ENCODE data around the gene CCT8L2. TPM values are rescaled to one million over a fixed set of nuclear protein-coding genes. Genes with fewer than 3 reads are reported as not detected.
"Not testable (repeated sequence)": the region's sequence is repeated elsewhere in the genome, so short reads cannot be mapped to it uniquely, and the experiment has no call there.

CCT8L2 gene
- not detected in 2 replicates for polyA plus RNA-seq (2011; rRNA removed)
- polyA plus RNA-seq (2012; cell fraction: cytosol; rRNA removed), result not detected in 2 replicates
- polyA plus RNA-seq (2012; cell fraction: nucleus; rRNA removed), result not detected in 2 replicates
- polyA plus RNA-seq (2017; fragmentation: RNase III; extraction: RNeasy Plus Mini Kit Qiagen cat#74134 plus additional on column Dnase treatment), result not detected in 3 replicates
- polyA minus RNA-seq (2011; rRNA and poly(A)+ RNA removed), result not detected in 2 replicates

GRCh38 chr22:16592710-16593109 is at the start of gene CCT8L2:
TSS of gene CCT8L2 (minus strand) at chr22:16592810. CDS start at chr22:16592550, 260 bp downstream.
- POLR2A ChIA-PET; H3K4me1 ChIP-seq; H3K9me3 ChIP-seq; DNase-seq (ENCODE audit: low read depth in 1 of 2, low spot score in 1 of 2); H3K4me2 ChIP-seq; H3K4me3 ChIP-seq; FAIRE-seq; CTCF ChIA-PET; ATAC-seq; H3K27ac ChIP-seq: not testable (repeated sequence)
- WGBS (ENCODE audit: missing lambda C conversion rate), result 0% methylated on average over 1 of the region's 1 CpG

GRCh38 chr22:16635442-16635841 is 42.8 kb upstream of the CCT8L2 start:
- FAIRE-seq; POLR2A ChIA-PET; ATAC-seq; H3K4me3 ChIP-seq; H3K4me2 ChIP-seq; CTCF ChIA-PET; H3K27ac ChIP-seq; DNase-seq (ENCODE audit: low read depth in 1 of 2, low spot score in 1 of 2); H3K9me3 ChIP-seq; H3K4me1 ChIP-seq: not testable (repeated sequence)
- 0% methylated on average over 1 of the region's 1 CpG for WGBS (ENCODE audit: missing lambda C conversion rate)

GRCh38 chr22:16634092-16634491 is 41.5 kb upstream of the CCT8L2 start:
- H3K4me2 ChIP-seq; H3K27ac ChIP-seq; H3K4me3 ChIP-seq; DNase-seq (ENCODE audit: low read depth in 1 of 2, low spot score in 1 of 2); CTCF ChIA-PET; H3K4me1 ChIP-seq; FAIRE-seq; ATAC-seq; H3K9me3 ChIP-seq; POLR2A ChIA-PET: not testable (repeated sequence)

GRCh38 chr22:16628476-16628875 is 35.9 kb upstream of the CCT8L2 start:
- POLR2A ChIA-PET; H3K9me3 ChIP-seq; ATAC-seq; H3K4me3 ChIP-seq; CTCF ChIA-PET; H3K4me1 ChIP-seq; H3K27ac ChIP-seq; DNase-seq (ENCODE audit: low read depth in 1 of 2, low spot score in 1 of 2); H3K4me2 ChIP-seq; FAIRE-seq: not testable (repeated sequence)
- 0% methylated on average over 1 of the region's 1 CpG for WGBS (ENCODE audit: missing lambda C conversion rate)

- POLR2A ChIA-PET; CTCF ChIA-PET; H3K4me1 ChIP-seq; ATAC-seq; H3K4me3 ChIP-seq; FAIRE-seq; DNase-seq (ENCODE audit: low read depth in 1 of 2, low spot score in 1 of 2); H3K9me3 ChIP-seq; H3K4me2 ChIP-seq; H3K27ac ChIP-seq: not testable (repeated sequence)
- WGBS (ENCODE audit: missing lambda C conversion rate), result 0% methylated on average over 2 of the region's 2 CpGs
Observed at GRCh38 chr22:16625018-16625417, 32.4 kb upstream of the CCT8L2 start.

- H3K4me2 ChIP-seq; H3K9me3 ChIP-seq; CTCF ChIA-PET; POLR2A ChIA-PET; DNase-seq (ENCODE audit: low read depth in 1 of 2, low spot score in 1 of 2); H3K4me3 ChIP-seq; FAIRE-seq; ATAC-seq; H3K4me1 ChIP-seq; H3K27ac ChIP-seq: not testable (repeated sequence)
Observed at GRCh38 chr22:16623595-16623994, 31.0 kb upstream of the CCT8L2 start.

GRCh38 chr22:16617516-16617915 is 24.9 kb upstream of the CCT8L2 start:
- POLR2A ChIA-PET, ATAC-seq, CTCF ChIA-PET: not testable (repeated sequence)

GRCh38 chr22:16616390-16616938 is 23.9 kb upstream of the CCT8L2 start:
- FAIRE-seq; POLR2A ChIA-PET; CTCF ChIA-PET; H3K4me2 ChIP-seq; DNase-seq (ENCODE audit: low read depth in 1 of 2, low spot score in 1 of 2); H3K27ac ChIP-seq; ATAC-seq; H3K4me1 ChIP-seq; H3K4me3 ChIP-seq; H3K9me3 ChIP-seq: not testable (repeated sequence)
- WGBS (ENCODE audit: missing lambda C conversion rate), result 2% methylated on average over 3 of the region's 3 CpGs

More at GRCh38 chr22:16617516-16617915, 24.9 kb upstream of the CCT8L2 start:
- not testable (repeated sequence) for FAIRE-seq; H3K4me1 ChIP-seq; DNase-seq (ENCODE audit: low read depth in 1 of 2, low spot score in 1 of 2); H3K27ac ChIP-seq; H3K4me2 ChIP-seq; H3K4me3 ChIP-seq; H3K9me3 ChIP-seq
- WGBS (ENCODE audit: missing lambda C conversion rate), result 5% methylated on average over 3 of the region's 3 CpGs

- H3K9me3 ChIP-seq; H3K4me2 ChIP-seq; POLR2A ChIA-PET; DNase-seq (ENCODE audit: low read depth in 1 of 2, low spot score in 1 of 2); H3K27ac ChIP-seq; ATAC-seq; CTCF ChIA-PET; H3K4me1 ChIP-seq; H3K4me3 ChIP-seq; FAIRE-seq: not testable (repeated sequence)
- WGBS (ENCODE audit: missing lambda C conversion rate), result 0% methylated on average over 5 of the region's 5 CpGs
Observed at GRCh38 chr22:16615606-16616245, 23.1 kb upstream of the CCT8L2 start.
